Right forelimb (tissue), 1 donor: ENCODE data around the gene CCNDBP1.
"Not testable (repeated sequence)": the region's sequence is repeated elsewhere in the genome, so short reads cannot be mapped to it uniquely, and the experiment has no call there.

Source experiments
- DNase-seq: peaks from one replicate; pipeline ENCODE4 v3.0.0-alpha.2; 2018

The CCNDBP1 gene

DNA sequence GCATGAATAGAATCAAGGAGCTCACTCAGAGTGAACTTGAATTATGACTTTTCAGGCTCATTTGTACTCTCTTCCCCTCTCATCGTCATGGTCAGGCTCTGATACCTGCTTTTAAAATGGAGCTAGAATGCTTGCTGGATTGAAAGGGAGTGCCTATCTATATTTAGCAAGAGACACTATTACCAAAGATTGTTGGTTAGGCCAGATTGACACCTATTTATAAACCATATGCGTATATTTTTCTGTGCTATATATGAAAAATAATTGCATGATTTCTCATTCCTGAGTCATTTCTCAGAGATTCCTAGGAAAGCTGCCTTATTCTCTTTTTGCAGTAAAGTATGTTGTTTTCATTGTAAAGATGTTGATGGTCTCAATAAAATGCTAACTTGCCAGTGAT is 9.6 kb downstream of the CCNDBP1 start:
- no peak for DNase-seq

DNA sequence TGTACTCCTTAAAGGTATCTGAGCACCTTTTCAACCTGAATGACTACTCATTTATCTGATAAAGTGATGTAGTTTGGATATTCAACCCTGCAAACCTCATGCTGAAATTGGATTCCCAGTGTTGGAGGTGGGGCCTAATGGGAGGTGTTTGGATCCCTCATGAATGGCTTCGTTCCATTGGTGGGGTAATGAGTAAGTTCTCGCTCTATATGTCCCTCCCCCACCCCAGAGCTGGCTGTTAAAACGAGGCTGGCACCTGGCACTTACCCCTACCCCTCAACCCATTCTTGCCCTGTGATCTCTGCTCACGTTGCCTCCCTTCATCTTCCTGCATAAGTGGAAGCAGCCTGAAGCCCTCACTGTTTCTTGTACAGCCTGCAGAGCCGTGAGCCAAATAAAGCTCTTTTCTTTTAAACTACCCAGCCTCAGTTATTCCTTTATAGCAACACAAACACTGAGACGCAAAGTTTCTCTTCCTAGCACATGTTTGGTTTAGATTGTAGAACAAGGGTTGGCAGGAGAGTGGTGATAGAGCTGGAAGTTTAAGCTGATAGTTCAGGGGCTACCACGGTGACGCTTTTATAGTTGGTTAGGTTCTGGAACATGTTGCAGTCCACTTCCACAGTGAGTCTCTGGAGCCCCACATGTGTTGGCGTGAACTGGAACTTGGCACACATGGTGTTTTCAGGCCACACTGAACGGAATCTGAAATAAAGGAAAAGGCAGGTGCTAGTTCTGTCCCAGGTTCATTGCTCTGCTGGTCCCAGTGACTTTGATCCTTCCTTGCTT is 11.8 kb downstream of the CCNDBP1 start:
- DNase-seq: no peak

- not testable (repeated sequence) for DNase-seq
These were observed 12.6 kb downstream of the CCNDBP1 start for GRCh38 chr15:43197773-43198172.

- DNase-seq: not testable (repeated sequence)
These were observed 13.4 kb downstream of the CCNDBP1 start for GRCh38 chr15:43198556-43198955.

- no peak for DNase-seq
These were observed 13.8 kb downstream of the CCNDBP1 start for GRCh38 chr15:43198992-43199391.

GRCh38 chr15:43199945-43200488 is 14.8 kb downstream of the CCNDBP1 start:
- DNase-seq: no peak

GRCh38 chr15:43204016-43204901 is 19.1 kb downstream of the CCNDBP1 start:
- DNase-seq: no peak

DNA sequence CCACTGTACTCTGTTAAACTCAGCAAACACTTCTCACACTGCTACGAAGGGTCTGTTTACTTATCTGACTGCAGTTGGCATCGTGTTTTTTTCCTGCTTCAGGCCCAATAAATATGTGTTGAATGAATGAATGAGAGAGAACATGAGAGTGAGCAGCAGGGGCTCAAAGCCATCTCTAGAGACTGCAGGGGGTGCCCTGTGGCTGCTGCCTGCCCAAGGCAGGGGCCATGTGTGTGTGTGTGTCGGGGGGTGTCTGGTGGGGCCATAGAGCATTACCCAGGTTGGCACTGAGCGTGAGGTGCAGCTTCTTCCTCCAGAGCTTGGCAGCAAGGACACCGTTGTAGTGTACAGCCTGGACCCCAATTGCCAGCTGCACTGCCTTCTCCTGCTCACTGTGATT is 20.9 kb downstream of the CCNDBP1 start:
- DNase-seq: no peak

DNA sequence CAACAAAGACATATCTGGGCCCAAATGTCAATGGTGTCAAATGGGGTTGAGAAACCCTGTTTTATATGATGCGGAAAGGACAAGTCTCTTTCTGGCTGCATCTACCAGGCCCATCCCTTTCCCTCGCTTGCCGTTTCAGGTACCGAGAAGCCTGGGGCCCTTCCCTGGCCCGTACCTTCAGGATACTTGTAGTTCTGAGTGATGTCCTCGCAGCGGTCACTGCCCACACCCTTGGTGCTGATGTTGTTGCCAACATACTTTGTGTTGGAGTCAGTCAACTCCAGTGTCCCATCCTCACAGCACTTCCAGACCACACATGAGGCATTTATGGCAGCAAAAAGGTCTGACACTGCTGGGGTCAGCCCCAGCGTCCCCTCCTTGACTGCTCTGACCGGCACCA is 21.8 kb downstream of the CCNDBP1 start:
- DNase-seq: no peak

GRCh38 chr15:43208052-43209002 is 23.1 kb downstream of the CCNDBP1 start:
- DNase-seq: no peak

- no peak for DNase-seq
These were observed 24.0 kb downstream of the CCNDBP1 start for GRCh38 chr15:43209059-43209824.

DNA sequence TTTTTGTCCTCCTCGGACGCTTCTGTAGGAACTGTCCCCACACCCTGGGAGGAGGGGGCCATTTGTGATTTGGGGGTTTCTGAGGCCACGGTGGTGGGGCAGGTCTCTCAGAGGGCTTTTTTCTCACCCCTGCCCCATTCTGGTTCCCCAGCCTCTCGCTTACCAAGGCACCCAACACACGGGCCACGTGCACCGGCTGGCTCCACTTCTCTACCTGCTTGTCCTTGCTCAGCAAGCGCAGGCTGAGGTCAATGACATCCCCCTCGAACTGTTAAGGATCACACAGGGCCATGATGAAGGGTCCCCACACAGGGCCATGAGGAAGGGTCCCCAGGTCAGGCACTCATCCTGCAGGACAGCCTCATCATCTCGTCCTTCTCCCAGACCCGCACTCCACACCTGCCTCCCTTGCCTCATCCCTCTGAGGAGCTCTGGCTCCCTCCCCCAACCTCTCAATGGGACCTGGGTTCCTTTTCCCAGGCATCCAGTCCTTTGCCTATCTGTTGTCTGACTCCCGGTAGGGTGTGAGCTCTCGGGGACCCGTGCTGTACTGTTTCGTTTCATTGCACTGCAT is 25.1 kb downstream of the CCNDBP1 start:
- DNase-seq: no peak

- DNase-seq: no peak
These were observed 25.6 kb downstream of the CCNDBP1 start for GRCh38 chr15:43210807-43211206.

DNA sequence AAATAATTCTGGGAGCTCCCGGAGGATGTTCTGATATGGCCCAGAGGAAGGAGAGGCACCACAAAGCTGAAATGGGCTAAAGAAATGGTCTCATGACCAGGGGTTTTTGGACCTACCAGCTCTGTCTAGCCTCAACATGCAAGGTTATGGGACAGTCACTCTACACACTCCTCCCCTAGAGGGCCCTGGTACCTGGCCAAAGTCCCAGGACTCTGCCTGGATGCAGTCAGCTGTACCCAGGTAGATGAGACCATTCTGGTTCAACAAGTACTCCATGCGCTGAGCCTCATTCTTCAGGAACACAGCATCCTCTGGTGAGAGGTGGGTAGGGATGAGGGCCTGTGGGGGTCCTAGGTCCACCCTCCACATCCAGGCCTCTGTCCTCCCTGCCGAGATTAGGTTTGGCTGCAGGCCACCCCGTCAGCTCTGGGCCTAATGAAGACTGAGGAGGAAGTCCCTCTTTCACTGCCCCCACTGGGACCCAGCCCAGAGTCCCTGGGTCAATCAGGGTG is 26.1 kb downstream of the CCNDBP1 start:
- DNase-seq: no peak

DNA sequence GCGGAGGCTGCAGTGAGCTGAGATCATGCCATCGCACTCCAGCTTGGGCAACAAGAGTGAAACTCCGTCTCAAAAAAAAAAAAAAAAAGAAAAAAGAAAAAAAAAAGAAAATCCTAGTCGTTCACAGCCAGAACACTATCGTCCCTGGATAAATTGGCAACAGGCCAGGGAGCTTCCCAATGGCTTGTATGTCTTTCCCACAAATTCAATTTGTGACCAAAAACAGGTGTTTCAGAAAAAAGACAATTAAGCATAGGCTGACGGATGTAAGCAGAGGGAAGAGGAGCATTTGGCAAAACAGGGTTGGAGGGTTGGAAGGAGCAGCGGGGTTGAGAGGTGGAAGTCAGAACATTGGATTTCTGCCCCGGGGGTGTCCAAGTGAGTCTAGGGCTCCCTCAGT is 27.1 kb downstream of the CCNDBP1 start:
- DNase-seq: no peak

GRCh38 chr15:43212951-43213350 is 27.7 kb downstream of the CCNDBP1 start:
- DNase-seq: no peak

GRCh38 chr15:43213466-43213865 is 28.3 kb downstream of the CCNDBP1 start:
- DNase-seq: no peak

DNA sequence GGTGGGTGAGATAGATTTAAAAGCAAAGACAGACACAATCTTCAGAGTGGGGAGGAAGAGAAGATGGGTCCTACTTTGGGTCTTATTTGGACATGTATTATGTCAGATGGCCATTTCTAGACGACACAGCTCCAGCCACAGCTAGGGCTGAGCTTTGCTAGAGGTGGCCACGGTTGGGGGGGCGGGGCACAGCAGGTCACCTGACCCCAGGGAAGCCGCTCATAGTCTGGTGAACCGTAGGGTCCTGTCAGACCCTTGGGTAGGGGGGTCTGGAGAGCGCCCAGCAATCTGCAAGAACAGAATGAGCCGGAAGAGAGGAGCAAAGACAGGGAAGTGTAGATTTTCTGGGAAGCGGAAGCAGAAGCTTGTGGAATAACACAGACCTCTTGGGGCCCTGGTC is 29.0 kb downstream of the CCNDBP1 start:
- DNase-seq: no peak

DNA sequence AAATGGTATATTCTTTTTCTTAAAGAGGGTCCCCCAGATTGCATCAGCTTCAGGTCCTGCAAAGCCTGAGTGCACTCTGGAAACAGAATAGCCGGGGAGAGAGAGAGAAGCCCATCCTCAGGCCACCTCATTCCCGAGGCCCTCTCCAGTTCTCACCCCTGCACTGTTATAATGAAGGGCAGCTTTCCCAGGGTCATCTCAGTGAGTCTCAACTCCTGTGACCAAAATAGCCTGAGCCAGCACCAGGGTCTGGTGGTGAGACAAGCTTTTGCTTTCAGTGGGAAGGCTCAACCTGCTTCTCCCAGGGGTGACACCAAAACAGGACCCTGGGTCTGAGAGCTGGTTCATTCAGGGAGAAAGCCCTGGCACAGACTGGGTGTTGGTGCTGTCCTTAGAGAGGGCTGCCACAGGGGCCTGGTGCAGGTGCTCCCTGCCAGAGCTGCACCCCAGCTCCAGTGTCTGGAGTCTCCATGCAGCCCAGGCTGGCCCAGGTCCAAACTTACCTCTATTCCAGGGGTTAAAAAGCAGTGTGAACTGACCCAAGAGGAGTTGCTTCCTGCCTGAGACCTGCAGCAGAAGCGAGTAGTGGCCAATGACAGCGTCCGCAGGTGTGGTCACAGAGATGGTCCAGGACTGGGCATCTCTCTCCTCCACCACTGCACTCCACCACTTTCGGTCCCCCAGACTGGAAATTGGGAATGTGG is 29.5 kb downstream of the CCNDBP1 start:
- DNase-seq: no peak

DNA sequence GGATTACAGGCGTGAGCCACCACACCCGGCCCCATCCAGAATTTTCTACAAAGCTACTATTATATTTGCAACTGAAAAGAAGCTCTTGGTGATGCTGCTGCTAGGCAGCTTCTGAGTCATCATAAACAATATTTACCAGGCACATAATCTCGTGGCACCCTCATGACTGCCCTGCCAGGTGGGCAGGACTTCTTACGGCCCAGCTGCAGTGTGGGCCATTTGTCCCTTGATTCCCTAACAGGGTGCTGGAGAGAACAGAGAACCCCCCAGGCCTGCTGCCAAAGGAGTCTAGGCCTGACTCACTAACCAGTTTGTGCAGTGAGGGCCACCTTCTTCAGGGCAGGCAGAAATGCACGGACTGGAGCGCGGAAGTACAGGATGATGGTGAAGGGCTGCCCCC is 30.8 kb downstream of the CCNDBP1 start:
- DNase-seq: no peak
